NCI-H1105 (cell line): Measurements from ENCODE around the gene PTGS1.
"Not testable (repeated sequence)": the region's sequence is repeated elsewhere in the genome, so short reads cannot be mapped to it uniquely, and the experiment has no call there.

Experiments used
- DNase-seq: peaks from one replicate; lab custom pipeline; 2025; lab: John Stamatoyannopoulos, UW

Gene PTGS1

GRCh38 chr9:122347348-122348287, 23.2 kb upstream of the PTGS1 start:
- DNase-seq: no peak

DNA sequence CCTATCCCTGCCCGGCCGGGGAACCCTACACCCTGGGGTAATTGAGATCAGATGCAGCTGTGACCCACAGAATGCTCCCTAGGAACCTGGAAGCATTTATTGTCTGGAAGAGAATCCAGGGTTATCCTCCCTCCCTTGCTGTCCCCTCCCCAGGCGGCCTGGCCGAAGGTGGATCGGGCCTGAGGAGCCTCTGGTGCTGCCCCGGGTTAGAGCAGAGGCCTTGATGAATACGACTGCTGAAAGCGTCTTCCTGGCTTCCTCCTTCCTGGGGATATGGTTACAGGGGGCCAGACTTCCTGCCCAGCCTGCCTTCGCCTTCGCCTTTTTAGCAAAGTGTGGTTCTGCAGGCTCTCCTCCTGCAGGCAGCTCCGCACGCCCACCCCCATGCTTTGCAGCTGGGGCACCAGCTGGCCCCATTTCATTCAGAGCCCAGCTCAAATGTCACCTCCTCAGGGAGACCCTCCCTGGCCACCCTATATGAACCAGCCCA, 22.5 kb upstream of the PTGS1 start:
- DNase-seq: no peak

DNA sequence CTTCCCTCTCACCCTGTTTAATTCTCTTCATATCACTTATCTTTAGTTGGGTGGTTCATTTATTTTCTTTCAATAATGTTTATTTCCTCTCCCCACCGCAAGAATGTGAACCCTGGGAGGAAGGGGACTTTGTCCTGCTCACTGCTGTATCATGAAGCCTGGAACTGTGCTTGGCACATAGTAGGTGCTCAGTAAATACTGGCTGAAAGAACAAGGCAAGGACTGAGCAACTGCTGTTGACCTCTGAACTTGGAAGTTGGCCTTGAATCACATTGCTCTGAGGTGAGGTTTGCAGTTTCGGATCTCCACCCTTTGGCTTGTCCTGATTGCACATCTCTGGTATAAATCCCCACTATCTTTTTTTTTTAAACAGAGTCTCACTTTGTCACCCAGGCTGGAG, 22.0 kb upstream of the PTGS1 start:
- no peak for DNase-seq

DNA sequence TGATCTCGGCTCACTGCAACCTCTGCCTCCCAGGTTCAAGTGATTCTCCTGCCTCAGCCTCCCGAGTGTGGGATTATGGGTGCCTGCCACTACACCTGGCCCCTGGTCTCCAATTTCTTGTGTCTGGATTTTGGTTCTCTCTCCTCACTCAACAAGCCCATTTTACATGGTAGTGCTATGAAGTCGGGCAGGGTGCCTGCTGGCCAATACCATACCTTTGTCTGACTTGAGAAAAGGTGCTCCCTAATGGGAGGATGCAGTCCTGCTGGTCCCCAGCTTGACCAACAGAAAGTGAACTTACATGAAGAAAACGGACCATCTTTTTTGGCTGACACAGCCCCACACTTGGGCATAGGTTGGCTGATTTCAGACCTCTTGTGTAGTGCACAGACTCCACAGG, 21.6 kb upstream of the PTGS1 start:
- no peak for DNase-seq

- no peak for DNase-seq
These were observed 20.1 kb upstream of the PTGS1 start for GRCh38 chr9:122350577-122351355.

- DNase-seq: no peak
These were observed 16.2 kb upstream of the PTGS1 start for GRCh38 chr9:122354536-122355199.

DNA sequence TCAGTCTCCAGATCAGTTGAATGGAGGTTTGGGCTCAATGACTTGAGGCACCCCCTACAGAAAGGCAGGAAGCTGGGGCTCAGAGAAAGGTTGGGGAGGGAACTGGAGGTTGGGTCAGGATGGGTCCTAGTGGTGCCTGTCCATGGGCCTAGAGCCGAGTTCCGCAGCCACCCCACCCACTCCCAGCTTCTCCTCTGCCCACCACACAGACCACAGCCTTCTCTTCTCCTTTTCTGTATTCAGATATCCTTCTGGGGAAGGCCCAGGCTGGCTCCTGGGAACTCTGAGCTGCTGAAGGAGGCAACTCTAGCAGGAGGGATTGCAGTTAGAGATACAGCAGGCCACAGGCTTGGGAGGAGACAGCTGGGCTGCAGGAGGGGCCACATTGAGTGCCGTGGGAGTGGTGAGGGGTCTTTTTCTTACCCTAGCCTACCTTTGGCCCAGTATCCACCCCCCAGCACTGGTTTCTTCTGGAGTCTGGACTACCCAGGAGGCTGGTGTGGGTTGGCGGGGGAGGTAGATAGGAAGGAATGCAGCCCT, 15.4 kb upstream of the PTGS1 start:
- DNase-seq: no peak

DNA sequence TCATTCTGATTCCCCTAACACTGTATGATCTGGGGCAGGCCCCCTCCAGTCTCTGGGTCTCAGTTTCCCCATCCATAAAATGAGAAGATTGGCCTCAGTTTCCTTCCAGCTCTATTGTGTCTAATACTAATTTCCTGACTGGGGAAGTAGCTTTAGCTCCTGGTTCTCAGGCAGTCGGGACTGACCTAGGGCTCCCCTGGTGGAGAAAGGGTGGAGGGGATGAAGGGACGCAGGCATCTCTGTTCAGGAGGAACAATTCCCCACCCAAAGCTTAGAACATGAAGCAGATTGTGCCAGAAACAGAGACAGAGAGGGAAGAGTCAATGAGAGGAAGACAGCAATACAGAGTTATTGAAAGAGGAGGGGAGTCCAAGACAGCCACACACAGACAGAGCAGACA, 14.2 kb upstream of the PTGS1 start:
- DNase-seq: no peak

DNA sequence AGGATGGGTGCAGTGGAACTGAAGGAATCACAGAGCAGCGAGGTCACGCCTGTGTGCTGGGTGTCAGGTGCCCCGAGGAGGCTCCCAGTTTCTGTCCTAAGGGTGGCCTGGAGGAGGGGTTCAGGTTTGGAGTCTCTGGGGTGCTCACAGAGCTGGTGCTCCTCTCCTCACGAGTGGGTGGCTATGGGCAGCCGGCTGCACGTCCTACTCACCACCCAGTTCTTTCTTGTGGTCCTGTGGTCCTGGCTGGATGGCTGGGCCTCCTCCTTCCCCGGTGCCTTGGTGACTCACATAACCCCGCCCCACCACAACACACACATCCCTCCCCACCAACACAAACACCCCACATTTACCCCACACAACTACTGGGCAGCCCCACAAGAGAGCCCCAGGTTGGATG, 9.9 kb upstream of the PTGS1 start:
- DNase-seq: no peak

DNA sequence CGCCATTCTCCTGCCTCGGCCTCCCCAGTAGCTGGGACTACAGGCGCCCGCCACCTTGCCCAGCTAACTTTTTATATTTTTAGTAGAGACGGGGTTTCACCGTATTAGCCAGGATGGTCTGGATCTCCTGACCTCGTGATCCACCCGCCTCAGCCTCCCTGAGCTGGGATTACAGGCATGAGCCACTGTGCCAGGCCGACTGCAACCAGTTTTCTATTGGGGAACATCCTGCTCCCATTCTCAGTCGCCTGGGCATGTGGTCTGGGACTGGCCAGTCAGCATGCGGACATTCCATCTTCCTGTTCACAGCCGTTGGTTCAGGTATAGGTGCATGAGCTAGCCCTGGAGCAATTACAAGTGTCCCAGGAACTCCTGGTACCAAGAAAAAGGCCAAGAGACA, 7.7 kb upstream of the PTGS1 start:
- DNase-seq: not testable (repeated sequence)

- no peak for DNase-seq
These were observed 6.6 kb upstream of the PTGS1 start for GRCh38 chr9:122364117-122364782.

GRCh38 chr9:122364783-122365150, 6.1 kb upstream of the PTGS1 start:
- DNase-seq: no peak

DNA sequence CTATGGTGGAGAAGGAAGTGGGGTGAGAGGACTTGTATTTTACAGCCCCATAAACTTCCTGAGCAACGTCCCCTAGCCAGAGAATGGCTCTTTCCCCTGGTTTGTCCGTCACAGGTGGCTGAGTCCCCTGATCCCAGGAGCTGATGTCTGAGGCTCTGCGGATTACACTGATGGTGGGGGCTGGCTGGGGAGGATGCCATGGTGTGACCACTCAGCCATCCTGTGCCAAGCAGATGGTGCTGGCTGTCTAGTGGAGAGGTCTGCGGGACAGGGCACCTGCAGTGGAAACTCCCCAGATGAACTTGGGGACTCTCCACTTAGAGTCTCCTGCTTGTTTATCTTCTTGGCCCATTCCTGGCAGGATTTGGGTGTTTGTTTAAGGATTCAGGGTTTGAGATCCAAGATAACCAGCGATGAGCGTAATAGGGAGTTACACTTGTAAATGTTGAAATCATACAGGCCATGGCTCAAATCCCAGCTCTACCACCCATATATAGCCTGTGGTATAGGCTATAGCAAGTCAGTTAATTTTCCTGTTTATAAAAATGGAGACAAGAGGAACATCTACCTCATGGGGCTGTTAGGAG, 4.7 kb upstream of the PTGS1 start:
- no peak for DNase-seq

DNA sequence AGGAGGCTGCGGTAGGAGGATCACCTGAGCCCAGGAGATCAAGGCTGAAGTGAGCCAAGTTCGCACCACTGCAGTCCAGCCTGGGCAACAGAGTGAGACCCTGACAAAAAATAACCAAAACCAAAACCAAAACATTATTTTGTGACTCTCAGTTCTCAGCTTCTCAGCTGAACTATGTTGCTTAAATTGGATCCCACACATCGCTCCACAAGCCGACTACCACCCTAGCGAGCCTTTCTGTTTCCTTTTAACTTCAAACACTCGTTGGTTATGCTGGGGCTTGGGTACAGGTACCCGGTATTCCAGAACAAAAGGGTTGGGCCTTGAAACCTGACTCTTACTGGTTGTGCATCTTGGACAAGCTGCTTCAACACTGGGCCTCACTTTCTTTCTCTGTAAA, 3.8 kb upstream of the PTGS1 start:
- DNase-seq: no peak

DNA sequence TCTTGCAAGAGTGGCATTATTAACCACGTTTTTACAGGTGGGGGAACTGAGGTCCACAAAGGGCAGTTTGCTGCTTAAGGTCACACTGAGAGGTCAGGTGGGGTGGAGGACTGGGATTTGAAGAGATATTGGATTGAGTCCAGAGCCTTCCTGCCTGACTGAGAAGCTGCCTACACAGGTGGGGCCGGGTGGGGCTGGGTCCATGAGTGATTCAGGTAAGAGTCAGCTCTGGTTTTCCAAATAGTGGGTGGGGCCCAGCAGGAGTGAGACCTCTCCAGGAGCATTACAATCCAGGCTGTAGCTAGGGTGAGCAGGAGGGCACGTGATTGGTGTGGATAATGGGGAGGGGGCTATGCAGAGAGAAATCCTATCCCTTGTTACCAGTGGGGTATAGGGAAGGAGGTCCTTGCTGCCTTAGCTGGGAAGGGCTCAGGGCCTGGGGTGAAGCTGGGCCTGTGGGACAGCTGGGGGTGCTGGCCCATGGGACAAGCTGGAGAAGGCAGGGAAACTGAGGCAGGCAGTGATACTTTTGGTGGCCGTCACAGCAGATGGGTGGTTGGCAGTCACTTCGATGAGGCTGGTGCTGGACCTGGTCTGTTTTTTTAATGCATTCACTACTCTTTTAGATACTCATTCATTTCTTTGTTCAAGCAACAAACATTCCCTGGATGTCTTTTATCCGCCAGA, 2.9 kb upstream of the PTGS1 start:
- DNase-seq: no peak

- DNase-seq: no peak
These were observed 2.2 kb upstream of the PTGS1 start for GRCh38 chr9:122368642-122369041.

GRCh38 chr9:122370303-122370702, 521 bp upstream of the PTGS1 start:
- DNase-seq: no peak

GRCh38 chr9:122371846-122372245, 1.0 kb downstream of the PTGS1 start:
- DNase-seq: no peak

- no peak for DNase-seq
These were observed 2.3 kb downstream of the PTGS1 start for GRCh38 chr9:122372856-122373845.
